ENCODE results near the gene HSPB6. TPM values are rescaled to one million over a fixed set of nuclear protein-coding genes. Genes with fewer than 3 reads are reported as not detected.
A peak's percentile ranks its signal among the peaks of the same experiment; 100 is the strongest.

Gene HSPB6
- polyA plus RNA-seq, 1 of the 3 experiments (the other 2 are of a cell fraction) = 0.43 TPM

DNA sequence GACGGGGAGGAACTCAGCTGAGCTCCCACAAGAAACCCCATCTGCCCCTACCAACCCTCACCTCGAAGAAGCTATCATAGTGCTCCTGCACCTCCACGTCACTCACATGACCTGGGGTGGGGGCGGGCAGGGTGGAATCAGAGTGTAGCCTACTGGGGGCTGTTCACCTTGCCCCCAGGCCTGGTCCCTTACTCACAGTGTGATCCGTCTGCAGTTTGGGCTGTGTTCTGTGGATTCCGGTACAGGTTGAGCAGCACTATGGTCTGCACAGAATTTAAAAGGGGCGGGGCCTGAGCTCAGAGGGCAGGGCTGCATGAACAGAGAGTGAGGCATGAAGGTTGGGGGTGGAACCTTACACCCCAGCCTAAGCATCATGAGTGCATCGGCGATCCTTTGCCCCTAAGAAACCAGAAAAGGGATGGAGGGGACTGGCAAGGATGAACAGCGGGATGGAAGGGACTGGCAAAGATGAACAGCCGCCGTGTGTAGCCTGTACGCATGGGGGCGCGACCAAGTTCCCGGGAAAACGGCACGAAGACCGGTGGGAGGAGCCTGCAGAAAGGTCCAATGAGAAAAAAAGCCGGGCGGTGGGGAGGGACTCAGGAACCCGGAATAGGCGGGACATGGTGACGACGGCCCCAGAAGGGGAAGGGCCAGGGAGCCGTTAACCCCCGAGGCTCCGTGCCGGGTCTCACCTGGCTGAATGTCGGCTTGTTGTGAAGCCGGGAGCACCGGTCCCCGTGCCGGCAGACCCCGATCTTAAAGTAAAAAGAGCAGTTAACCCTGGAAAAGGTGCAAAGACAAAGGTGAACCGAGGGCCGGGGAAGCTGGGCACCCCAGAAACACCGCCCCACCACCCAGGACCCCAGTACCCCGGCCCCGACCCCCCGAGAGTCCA, 12.2 kb downstream of the HSPB6 start:
- peak overlapping the region; percentile 83 to 95 for H3K4me3 ChIP-seq (ENCODE audit: low read depth in 2 of 2, low read length in 1 of 2)
- POLR2A ChIA-PET = interaction anchor here (1.0 to 1.2 kb wide), 3 partner anchors 12 to 20 kb away, joined by 3 to 5 read pairs (median 3); partner anchors contain the start of genes HSPB6 and PROSER3
- TF ChIP-seq EP300 (IDR thresholded peaks at IDR 0.05; ENCODE audit: borderline replicate concordance in 1 of 2, low read depth in 1 of 2, low read length in 1 of 2) (no peak), YY1 (IDR thresholded peaks at IDR 0.05; ENCODE audit: low read depth) (no peak), EZH2phosphoT487 (IDR thresholded peaks at IDR 0.05; ENCODE audit: borderline replicate concordance, low read depth) (no peak), SMC3 (IDR thresholded peaks at IDR 0.05; ENCODE audit: low read depth, low read length) (peak; percentile 29; the same call in 1 of the 2 replicates), MXI1 (IDR thresholded peaks at IDR 0.05; ENCODE audit: low read depth, low read length) (peak; percentile 83), RXRA (IDR thresholded peaks at IDR 0.05; ENCODE audit: borderline replicate concordance, low read depth) (no peak), FOSL2 (IDR thresholded peaks at IDR 0.05; ENCODE audit: borderline replicate concordance, low read depth) (no peak), FOXM1 (IDR thresholded peaks at IDR 0.05; ENCODE audit: low read depth) (no peak), RFX5 (IDR thresholded peaks at IDR 0.05; ENCODE audit: low read length) (peak; percentile 47; the same call in 1 of the 2 replicates), NRF1 (IDR thresholded peaks at IDR 0.05; ENCODE audit: low read depth, low read length) (no peak), MEF2A (IDR thresholded peaks at IDR 0.05; ENCODE audit: borderline replicate concordance, low read depth) (no peak), GATA2 (CRISPR knock-in tag; IDR thresholded peaks at IDR 0.05) (no peak), TCF12 (IDR thresholded peaks at IDR 0.05) (no peak), NFIC (IDR thresholded peaks at IDR 0.05; ENCODE audit: borderline replicate concordance) (no peak)
- TF ChIP-seq, protein P1, sequence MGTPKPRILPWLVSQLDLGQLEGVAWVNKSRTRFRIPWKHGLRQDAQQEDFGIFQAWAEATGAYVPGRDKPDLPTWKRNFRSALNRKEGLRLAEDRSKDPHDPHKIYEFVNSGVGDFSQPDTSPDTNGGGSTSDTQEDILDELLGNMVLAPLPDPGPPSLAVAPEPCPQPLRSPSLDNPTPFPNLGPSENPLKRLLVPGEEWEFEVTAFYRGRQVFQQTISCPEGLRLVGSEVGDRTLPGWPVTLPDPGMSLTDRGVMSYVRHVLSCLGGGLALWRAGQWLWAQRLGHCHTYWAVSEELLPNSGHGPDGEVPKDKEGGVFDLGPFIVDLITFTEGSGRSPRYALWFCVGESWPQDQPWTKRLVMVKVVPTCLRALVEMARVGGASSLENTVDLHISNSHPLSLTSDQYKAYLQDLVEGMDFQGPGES (IDR thresholded peaks at IDR 0.05; ENCODE audit: low read depth, low read length) = no peak
- TF ChIP-seq, protein P2, sequence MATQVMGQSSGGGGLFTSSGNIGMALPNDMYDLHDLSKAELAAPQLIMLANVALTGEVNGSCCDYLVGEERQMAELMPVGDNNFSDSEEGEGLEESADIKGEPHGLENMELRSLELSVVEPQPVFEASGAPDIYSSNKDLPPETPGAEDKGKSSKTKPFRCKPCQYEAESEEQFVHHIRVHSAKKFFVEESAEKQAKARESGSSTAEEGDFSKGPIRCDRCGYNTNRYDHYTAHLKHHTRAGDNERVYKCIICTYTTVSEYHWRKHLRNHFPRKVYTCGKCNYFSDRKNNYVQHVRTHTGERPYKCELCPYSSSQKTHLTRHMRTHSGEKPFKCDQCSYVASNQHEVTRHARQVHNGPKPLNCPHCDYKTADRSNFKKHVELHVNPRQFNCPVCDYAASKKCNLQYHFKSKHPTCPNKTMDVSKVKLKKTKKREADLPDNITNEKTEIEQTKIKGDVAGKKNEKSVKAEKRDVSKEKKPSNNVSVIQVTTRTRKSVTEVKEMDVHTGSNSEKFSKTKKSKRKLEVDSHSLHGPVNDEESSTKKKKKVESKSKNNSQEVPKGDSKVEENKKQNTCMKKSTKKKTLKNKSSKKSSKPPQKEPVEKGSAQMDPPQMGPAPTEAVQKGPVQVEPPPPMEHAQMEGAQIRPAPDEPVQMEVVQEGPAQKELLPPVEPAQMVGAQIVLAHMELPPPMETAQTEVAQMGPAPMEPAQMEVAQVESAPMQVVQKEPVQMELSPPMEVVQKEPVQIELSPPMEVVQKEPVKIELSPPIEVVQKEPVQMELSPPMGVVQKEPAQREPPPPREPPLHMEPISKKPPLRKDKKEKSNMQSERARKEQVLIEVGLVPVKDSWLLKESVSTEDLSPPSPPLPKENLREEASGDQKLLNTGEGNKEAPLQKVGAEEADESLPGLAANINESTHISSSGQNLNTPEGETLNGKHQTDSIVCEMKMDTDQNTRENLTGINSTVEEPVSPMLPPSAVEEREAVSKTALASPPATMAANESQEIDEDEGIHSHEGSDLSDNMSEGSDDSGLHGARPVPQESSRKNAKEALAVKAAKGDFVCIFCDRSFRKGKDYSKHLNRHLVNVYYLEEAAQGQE (IDR thresholded peaks at IDR 0.05; ENCODE audit: low read depth, low read length) = no peak
- TF ChIP-seq, protein P3, sequence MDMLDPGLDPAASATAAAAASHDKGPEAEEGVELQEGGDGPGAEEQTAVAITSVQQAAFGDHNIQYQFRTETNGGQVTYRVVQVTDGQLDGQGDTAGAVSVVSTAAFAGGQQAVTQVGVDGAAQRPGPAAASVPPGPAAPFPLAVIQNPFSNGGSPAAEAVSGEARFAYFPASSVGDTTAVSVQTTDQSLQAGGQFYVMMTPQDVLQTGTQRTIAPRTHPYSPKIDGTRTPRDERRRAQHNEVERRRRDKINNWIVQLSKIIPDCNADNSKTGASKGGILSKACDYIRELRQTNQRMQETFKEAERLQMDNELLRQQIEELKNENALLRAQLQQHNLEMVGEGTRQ (IDR thresholded peaks at IDR 0.05; ENCODE audit: borderline replicate concordance, low read depth, low read length) = no peak
- TF ChIP-seq, protein P4, sequence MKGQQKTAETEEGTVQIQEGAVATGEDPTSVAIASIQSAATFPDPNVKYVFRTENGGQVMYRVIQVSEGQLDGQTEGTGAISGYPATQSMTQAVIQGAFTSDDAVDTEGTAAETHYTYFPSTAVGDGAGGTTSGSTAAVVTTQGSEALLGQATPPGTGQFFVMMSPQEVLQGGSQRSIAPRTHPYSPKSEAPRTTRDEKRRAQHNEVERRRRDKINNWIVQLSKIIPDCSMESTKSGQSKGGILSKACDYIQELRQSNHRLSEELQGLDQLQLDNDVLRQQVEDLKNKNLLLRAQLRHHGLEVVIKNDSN (IDR thresholded peaks at IDR 0.05; ENCODE audit: borderline replicate concordance, low read depth) = no peak
- TF ChIP-seq, protein P5, sequence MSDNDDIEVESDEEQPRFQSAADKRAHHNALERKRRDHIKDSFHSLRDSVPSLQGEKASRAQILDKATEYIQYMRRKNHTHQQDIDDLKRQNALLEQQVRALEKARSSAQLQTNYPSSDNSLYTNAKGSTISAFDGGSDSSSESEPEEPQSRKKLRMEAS (IDR thresholded peaks at IDR 0.05; ENCODE audit: low read depth) = peak; percentile 87
- TF ChIP-seq, protein P6, sequence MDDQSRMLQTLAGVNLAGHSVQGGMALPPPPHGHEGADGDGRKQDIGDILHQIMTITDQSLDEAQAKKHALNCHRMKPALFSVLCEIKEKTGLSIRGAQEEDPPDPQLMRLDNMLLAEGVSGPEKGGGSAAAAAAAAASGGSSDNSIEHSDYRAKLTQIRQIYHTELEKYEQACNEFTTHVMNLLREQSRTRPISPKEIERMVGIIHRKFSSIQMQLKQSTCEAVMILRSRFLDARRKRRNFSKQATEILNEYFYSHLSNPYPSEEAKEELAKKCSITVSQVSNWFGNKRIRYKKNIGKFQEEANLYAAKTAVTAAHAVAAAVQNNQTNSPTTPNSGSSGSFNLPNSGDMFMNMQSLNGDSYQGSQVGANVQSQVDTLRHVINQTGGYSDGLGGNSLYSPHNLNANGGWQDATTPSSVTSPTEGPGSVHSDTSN (IDR thresholded peaks at IDR 0.05) = no peak
- TF ChIP-seq, protein P7, sequence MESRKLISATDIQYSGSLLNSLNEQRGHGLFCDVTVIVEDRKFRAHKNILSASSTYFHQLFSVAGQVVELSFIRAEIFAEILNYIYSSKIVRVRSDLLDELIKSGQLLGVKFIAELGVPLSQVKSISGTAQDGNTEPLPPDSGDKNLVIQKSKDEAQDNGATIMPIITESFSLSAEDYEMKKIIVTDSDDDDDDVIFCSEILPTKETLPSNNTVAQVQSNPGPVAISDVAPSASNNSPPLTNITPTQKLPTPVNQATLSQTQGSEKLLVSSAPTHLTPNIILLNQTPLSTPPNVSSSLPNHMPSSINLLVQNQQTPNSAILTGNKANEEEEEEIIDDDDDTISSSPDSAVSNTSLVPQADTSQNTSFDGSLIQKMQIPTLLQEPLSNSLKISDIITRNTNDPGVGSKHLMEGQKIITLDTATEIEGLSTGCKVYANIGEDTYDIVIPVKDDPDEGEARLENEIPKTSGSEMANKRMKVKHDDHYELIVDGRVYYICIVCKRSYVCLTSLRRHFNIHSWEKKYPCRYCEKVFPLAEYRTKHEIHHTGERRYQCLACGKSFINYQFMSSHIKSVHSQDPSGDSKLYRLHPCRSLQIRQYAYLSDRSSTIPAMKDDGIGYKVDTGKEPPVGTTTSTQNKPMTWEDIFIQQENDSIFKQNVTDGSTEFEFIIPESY (IDR thresholded peaks at IDR 0.05; ENCODE audit: borderline replicate concordance, low read depth) = no peak

More for the DNA sequence above, 12.2 kb downstream of the HSPB6 start:
- Histone ChIP-seq H3K27ac (ENCODE audit: low read depth in 2 of 2, low read length in 1 of 2) (peak overlapping the region; percentile 97 to 98), H3K4me2 (peak overlapping the region; percentile 77), H3K36me3 (replicated peaks in 1 of 2; ENCODE audit: control insufficient read depth in 1 of 2, insufficient read depth in 2 of 2, low read length in 1 of 2) (peaks cover 3 to 12% of the 10 kb centered on the region in 2 experiments), H2AFZ (ENCODE audit: low read depth) (peak overlapping the region; percentile 72), H3K9me2 (no peaks in the 10 kb centered on the region), H3K79me2 (ENCODE audit: insufficient read depth) (peaks cover 35% of the 10 kb centered on the region), H3K27me3 (ENCODE audit: insufficient read depth) (no peaks in the 10 kb centered on the region), H3K4me1 (ENCODE audit: control insufficient read depth in 1 of 2, insufficient read depth in 2 of 2, low read depth in 1 of 2, low read length in 1 of 2) (peaks cover 10 to 26% of the 10 kb centered on the region in 2 experiments; a peak in 3 of 4 replicates), H3K9me3 (no peaks in the 10 kb centered on the region), H4K20me1 (ENCODE audit: insufficient read depth) (no peaks in the 10 kb centered on the region), H3F3A (replicated peaks; ENCODE audit: insufficient read depth) (peaks cover 22% of the 10 kb centered on the region), H3K9ac (peak overlapping the region; percentile 90)
- CTCF ChIA-PET = interaction anchor here (0.7 to 2.4 kb wide), 7 partner anchors 9 to 75 kb away, joined by 3 to 11 read pairs (median 4); partner anchors contain the start of gene HSPB6
- 4% methylated on average over 37 of the region's 41 CpGs for WGBS (ENCODE audit: low lambda C conversion rate)
- DNase-seq = peak; percentile 86

Measured in SK-N-SH (cell line).